ENCODE measurements around the gene HSPBP1. TPM values are rescaled to one million over a fixed set of nuclear protein-coding genes. Genes with fewer than 3 reads are reported as not detected.

HSPBP1 gene
- total RNA-seq, 1 donor from 2014 or later: 22.7 TPM

GRCh38 chr19:55228403-55229031 lies 51.4 kb downstream of the HSPBP1 start, which contains the start of gene TMEM86B:
TMEM86B (minus strand) TSS chr19:55228763; CDS start chr19:55228741, 22 bp downstream.
- H3K4me1 Mint-ChIP-seq (ENCODE audit: low read depth): no peaks in the 10 kb centered on the region
- no peak within 1 kb of the TSS for H3K27ac Mint-ChIP-seq (ENCODE audit: unreplicated experiment)
- H3K27me3 Mint-ChIP-seq (ENCODE audit: low read depth): no peaks in the 10 kb centered on the region
- H3K36me3 Mint-ChIP-seq (ENCODE audit: low read depth): peaks cover 19% of the 10 kb centered on the region
- DNase-seq (ENCODE audit: low spot score): no peak
- TF ChIP-seq CTCF (IDR thresholded peaks at IDR 0.05): no peak
- H3K4me3 Mint-ChIP-seq (ENCODE audit: unreplicated experiment): no peak within 1 kb of the TSS
- H3K9me3 Mint-ChIP-seq (ENCODE audit: low read depth): no peaks in the 10 kb centered on the region

GRCh38 chr19:55228015-55228391 lies 51.9 kb downstream of the HSPBP1 start:
- Mint-ChIP-seq H3K27me3 (ENCODE audit: low read depth) (no peaks in the 10 kb centered on the region), H3K9me3 (ENCODE audit: low read depth) (no peaks in the 10 kb centered on the region), H3K4me3 (ENCODE audit: unreplicated experiment) (no peak overlapping the region), H3K27ac (ENCODE audit: unreplicated experiment) (no peak overlapping the region), H3K36me3 (ENCODE audit: low read depth) (peaks cover 16% of the 10 kb centered on the region), H3K4me1 (ENCODE audit: low read depth) (no peaks in the 10 kb centered on the region)
- no peak for DNase-seq (ENCODE audit: low spot score)
- no peak for TF ChIP-seq CTCF (IDR thresholded peaks at IDR 0.05)

GRCh38 chr19:55227241-55228014 lies 52.5 kb downstream of the HSPBP1 start:
- Mint-ChIP-seq H3K36me3 (ENCODE audit: low read depth) (peaks cover 14% of the 10 kb centered on the region), H3K4me1 (ENCODE audit: low read depth) (no peaks in the 10 kb centered on the region), H3K9me3 (ENCODE audit: low read depth) (no peaks in the 10 kb centered on the region), H3K4me3 (ENCODE audit: unreplicated experiment) (no peak overlapping the region), H3K27me3 (ENCODE audit: low read depth) (no peaks in the 10 kb centered on the region), H3K27ac (ENCODE audit: unreplicated experiment) (no peak overlapping the region)
- TF ChIP-seq CTCF (IDR thresholded peaks at IDR 0.05): no peak
- no peak for DNase-seq (ENCODE audit: low spot score)

- Mint-ChIP-seq H3K27ac (ENCODE audit: unreplicated experiment) (no peak overlapping the region), H3K27me3 (ENCODE audit: low read depth) (no peaks in the 10 kb centered on the region), H3K36me3 (ENCODE audit: low read depth) (peaks cover 11% of the 10 kb centered on the region), H3K4me1 (ENCODE audit: low read depth) (no peaks in the 10 kb centered on the region), H3K9me3 (ENCODE audit: low read depth) (no peaks in the 10 kb centered on the region), H3K4me3 (ENCODE audit: unreplicated experiment) (no peak overlapping the region)
- DNase-seq (ENCODE audit: low spot score): no peak
- TF ChIP-seq CTCF (IDR thresholded peaks at IDR 0.05): no peak
These were observed 53.1 kb downstream of the HSPBP1 start for GRCh38 chr19:55226788-55227187.

GRCh38 chr19:55226273-55226672 lies 53.6 kb downstream of the HSPBP1 start:
- Mint-ChIP-seq H3K4me1 (ENCODE audit: low read depth) (no peaks in the 10 kb centered on the region), H3K27ac (ENCODE audit: unreplicated experiment) (no peak overlapping the region), H3K36me3 (ENCODE audit: low read depth) (peaks cover 11% of the 10 kb centered on the region), H3K9me3 (ENCODE audit: low read depth) (peaks cover 2% of the 10 kb centered on the region), H3K4me3 (ENCODE audit: unreplicated experiment) (no peak overlapping the region), H3K27me3 (ENCODE audit: low read depth) (no peaks in the 10 kb centered on the region)
- DNase-seq (ENCODE audit: low spot score): no peak
- TF ChIP-seq CTCF (IDR thresholded peaks at IDR 0.05): no peak
